Hepatocyte (in vitro differentiated cells): ENCODE measurements around the gene ALB. TPM values are rescaled to one million over a fixed set of nuclear protein-coding genes. Genes with fewer than 3 reads are reported as not detected.

Experiments
- DNase-seq: peaks from one replicate; pipeline ENCODE4 v3.0.0-alpha.2; 2016; ENCODE audit warnings: low spot score
- H2AFZ ChIP-seq: fragments of 200-600 bp; sonication (generic); 2 replicates; pipeline ENCODE4 v1.6.0; 2016; ENCODE audit warnings: antibody characterized with exemption, mild to moderate bottlenecking
- H3K27ac ChIP-seq: fragments of 200-600 bp; sonication (generic); 2 replicates; pipeline ENCODE4 v1.5.1; 2016; ENCODE audit warnings: mild to moderate bottlenecking
- H3K27me3 ChIP-seq: fragments of 200-600 bp; sonication (generic); 2 replicates; pipeline ENCODE4 v1.6.1; 2016
- H3K36me3 ChIP-seq: fragments of 200-600 bp; sonication (generic); replicated peaks from 2 replicates; pipeline ENCODE4 v1.5.1; 2016; ENCODE audit warnings: low read depth; ENCODE audit not compliant: insufficient read depth
- H3K4me1 ChIP-seq: fragments of 200-600 bp; sonication (generic); 2 replicates; pipeline ENCODE4 v1.5.1; 2016; ENCODE audit warnings: mild to moderate bottlenecking, moderate library complexity; ENCODE audit not compliant: insufficient read depth
- H3K4me2 ChIP-seq: fragments of 200-600 bp; sonication (generic); 2 replicates; pipeline ENCODE4 v1.6.0; 2016
- H3K4me3 ChIP-seq: fragments of 200-600 bp; sonication (generic); 2 replicates; pipeline ENCODE4 v1.5.1; 2016; ENCODE audit warnings: mild to moderate bottlenecking
- H3K79me2 ChIP-seq: fragments of 200-600 bp; sonication (generic); 2 replicates; pipeline ENCODE4 v1.6.0; 2017; ENCODE audit warnings: mild to moderate bottlenecking
- H3K9me2 ChIP-seq: fragments of 200-600 bp; sonication (generic); replicated peaks from 2 replicates; pipeline ENCODE4 v1.6.0; 2017; ENCODE audit warnings: mild to moderate bottlenecking; ENCODE audit not compliant: insufficient read depth
- H3K9me3 ChIP-seq: fragments of 200-600 bp; sonication (generic); 2 replicates; pipeline ENCODE4 v1.5.1; 2016; ENCODE audit warnings: low read depth, mild to moderate bottlenecking
- H4K20me1 ChIP-seq: fragments of 200-600 bp; sonication (generic); 2 replicates; pipeline ENCODE4 v1.6.0; 2016; ENCODE audit warnings: mild to moderate bottlenecking; ENCODE audit not compliant: insufficient read depth, poor library complexity, severe bottlenecking
- CTCF ChIP-seq: fragments of 200-600 bp; sonication (generic); IDR thresholded peaks from 2 replicates; pipeline ENCODE4 v1.5.1; 2016; ENCODE audit warnings: antibody characterized with exemption, mild to moderate bottlenecking; ENCODE audit not compliant: poor library complexity
- EZH2 ChIP-seq: fragments of 200-600 bp; sonication (generic); IDR thresholded peaks from 2 replicates; pipeline ENCODE4 v1.6.1; 2016; ENCODE audit warnings: antibody characterized with exemption, mild to moderate bottlenecking, borderline replicate concordance
- EZH2phosphoT487 ChIP-seq: fragments of 200-600 bp; sonication (generic); IDR thresholded peaks from one replicate; pipeline ENCODE4 v1.6.1; 2018; ENCODE audit warnings: antibody characterized with exemption, mild to moderate bottlenecking, low read depth, moderate library complexity; ENCODE audit not compliant: unreplicated experiment, severe bottlenecking
- WGBS: methylation state at CpG from one replicate; pipeline ENCODE4 v1.1.6; 2016; ENCODE audit warnings: low lambda C conversion rate; ENCODE audit errors: missing lambda C conversion rate; 5-methylcytosine and 5-hydroxymethylcytosine counted together
- polyA plus RNA-seq: library from polyadenylated mRNA; unstranded; fragments of >200 nt; fragmentation: Nextera tagmentation; extraction: Ambion mirVana; gene quantifications from 2 replicates; pipeline ENCODE4 v1.2.1, GENCODE V29; 2016
- total RNA-seq: library from RNA; depleted of rRNA; stranded (reverse); fragments of >200 nt; gene quantifications from 2 replicates; pipeline ENCODE4 v1.2.3, GENCODE V29; 2014

ALB gene
- total and polyA plus RNA-seq, 2 experiments from 2014 or later = 11,384 to 26,686 TPM

DNA sequence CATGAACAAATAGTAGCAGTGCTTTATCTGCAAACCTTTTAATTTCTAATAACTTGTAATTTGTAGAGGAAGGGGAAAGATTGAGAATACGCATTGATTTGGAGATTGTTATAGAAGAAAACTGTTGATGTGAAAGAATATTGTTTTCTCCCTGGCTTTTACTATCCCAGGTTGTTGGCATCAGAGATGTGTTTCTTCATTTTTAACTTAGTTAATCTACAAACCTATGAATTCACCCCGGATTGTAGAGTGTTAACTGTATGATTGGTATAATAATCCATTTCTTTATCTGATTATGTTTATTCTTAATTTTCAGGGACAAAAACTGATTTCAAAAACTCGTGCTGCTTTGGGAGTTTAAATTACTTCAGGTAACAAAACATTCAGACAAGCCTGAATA lies 50.8 kb downstream of the ALB start:
- Histone ChIP-seq H3K9me3 (no peaks in the 10 kb centered on the region), H3K4me1 (peaks cover 7% of the 10 kb centered on the region), H3K27me3 (no peaks in the 10 kb centered on the region), H4K20me1 (no peaks in the 10 kb centered on the region), H2AFZ (no peak overlapping the region), H3K4me2 (no peak overlapping the region), H3K9me2 (no peaks in the 10 kb centered on the region), H3K79me2 (no peaks in the 10 kb centered on the region), H3K36me3 (no peaks in the 10 kb centered on the region), H3K27ac (no peak overlapping the region), H3K4me3 (no peak overlapping the region)
- WGBS = 86% methylated on average over 3 of the region's 3 CpGs
- no peak for DNase-seq
- TF ChIP-seq CTCF (no peak), EZH2 (no peak), EZH2phosphoT487 (no peak)

DNA sequence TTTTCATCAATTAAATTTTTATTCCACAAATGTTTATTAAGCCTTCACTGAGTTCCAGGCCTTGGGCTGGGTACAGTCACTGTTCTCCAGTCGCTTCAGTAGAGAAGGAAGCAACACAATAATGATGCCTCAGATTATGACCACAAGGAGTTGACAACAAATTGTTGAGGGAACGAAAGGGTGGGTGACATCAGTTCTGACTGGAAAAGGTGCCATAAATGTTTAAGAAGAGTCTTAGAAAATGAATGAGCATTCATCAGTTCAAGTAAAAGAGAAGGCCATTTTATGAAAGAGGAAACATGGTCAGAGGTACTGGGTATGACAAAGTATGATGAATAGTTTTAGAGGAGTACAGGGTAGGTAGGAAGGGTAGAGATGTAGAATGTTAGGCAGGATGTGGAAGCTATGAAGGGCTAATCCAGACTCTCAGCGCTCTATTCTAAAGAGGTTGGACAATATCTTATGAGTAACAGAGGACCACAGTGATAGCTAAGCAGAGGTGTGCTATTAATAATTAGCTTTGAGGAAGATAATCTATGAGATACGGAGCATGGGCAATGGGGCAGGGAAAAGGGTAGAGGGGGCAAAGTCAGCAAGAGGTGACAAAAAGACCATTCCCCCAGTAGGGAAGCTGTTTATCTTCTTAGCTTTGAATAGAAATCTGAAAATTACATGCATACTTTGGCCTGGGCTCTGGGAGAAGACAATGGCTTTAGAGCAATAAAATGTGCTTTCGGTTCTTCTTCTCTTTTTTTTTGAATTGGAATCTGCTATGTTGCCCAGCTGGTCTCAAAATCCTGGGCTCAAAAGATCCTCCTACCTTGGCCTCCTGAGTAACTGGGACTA lies 52.3 kb downstream of the ALB start:
- H3K4me3 ChIP-seq = no peak overlapping the region
- DNase-seq = no peak
- no peaks in the 10 kb centered on the region for H3K79me2 ChIP-seq
- 77% methylated on average over 5 of the region's 5 CpGs for WGBS
- H3K4me2 ChIP-seq = no peak overlapping the region
- H3K4me1 ChIP-seq = peaks cover 4% of the 10 kb centered on the region
- H3K27ac ChIP-seq = no peak overlapping the region
- H3K36me3 ChIP-seq = no peaks in the 10 kb centered on the region
- H4K20me1 ChIP-seq = no peaks in the 10 kb centered on the region
- TF ChIP-seq CTCF (no peak), EZH2 (no peak), EZH2phosphoT487 (no peak)
- H3K9me2 ChIP-seq = no peaks in the 10 kb centered on the region
- H3K9me3 ChIP-seq = no peaks in the 10 kb centered on the region
- no peak overlapping the region for H2AFZ ChIP-seq
- no peaks in the 10 kb centered on the region for H3K27me3 ChIP-seq

- H4K20me1 ChIP-seq = no peaks in the 10 kb centered on the region
- WGBS = 76% methylated on average over 4 of the region's 4 CpGs
Observed at GRCh38 chr4:73458184-73459047, 54.3 kb downstream of the ALB start.

More at GRCh38 chr4:73458184-73459047, 54.3 kb downstream of the ALB start:
- H3K27me3 ChIP-seq = no peaks in the 10 kb centered on the region
- no peak overlapping the region for H3K4me2 ChIP-seq
- no peak for DNase-seq
- no peak overlapping the region for H2AFZ ChIP-seq
- TF ChIP-seq EZH2 = no peak
- no peak for TF ChIP-seq EZH2phosphoT487
- no peak for TF ChIP-seq CTCF
- no peaks in the 10 kb centered on the region for H3K4me1 ChIP-seq
- no peaks in the 10 kb centered on the region for H3K9me2 ChIP-seq
- no peaks in the 10 kb centered on the region for H3K9me3 ChIP-seq
- H3K27ac ChIP-seq = peak overlapping the region; percentile 2
- H3K79me2 ChIP-seq = no peaks in the 10 kb centered on the region
- H3K36me3 ChIP-seq = no peaks in the 10 kb centered on the region
- no peak overlapping the region for H3K4me3 ChIP-seq
